ENCODE measurements around the gene SUPT3H.

DNA sequence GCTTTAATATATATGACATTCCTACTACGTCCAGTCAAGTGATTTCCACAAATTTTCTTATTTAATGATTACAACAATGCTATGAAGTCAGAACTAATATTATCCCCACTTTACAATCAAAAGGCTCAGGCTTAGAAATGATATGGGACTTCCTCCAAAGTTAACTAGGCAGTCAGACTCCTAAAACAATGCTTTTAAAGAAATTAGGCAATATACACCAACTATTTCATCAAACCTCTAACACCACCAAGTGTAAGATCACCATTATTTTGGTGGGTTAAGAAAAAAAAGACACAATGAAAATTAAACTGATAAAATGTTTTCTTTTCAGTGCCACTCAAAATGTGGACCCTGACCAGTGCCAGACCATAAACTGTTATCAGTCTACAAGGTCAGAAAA lies 305.7 kb downstream of the SUPT3H start:
- no peak for TF ChIP-seq EZH2 (IDR thresholded peaks at IDR 0.05; ENCODE audit: low read length, unreplicated experiment)
- TF ChIP-seq, protein P1, sequence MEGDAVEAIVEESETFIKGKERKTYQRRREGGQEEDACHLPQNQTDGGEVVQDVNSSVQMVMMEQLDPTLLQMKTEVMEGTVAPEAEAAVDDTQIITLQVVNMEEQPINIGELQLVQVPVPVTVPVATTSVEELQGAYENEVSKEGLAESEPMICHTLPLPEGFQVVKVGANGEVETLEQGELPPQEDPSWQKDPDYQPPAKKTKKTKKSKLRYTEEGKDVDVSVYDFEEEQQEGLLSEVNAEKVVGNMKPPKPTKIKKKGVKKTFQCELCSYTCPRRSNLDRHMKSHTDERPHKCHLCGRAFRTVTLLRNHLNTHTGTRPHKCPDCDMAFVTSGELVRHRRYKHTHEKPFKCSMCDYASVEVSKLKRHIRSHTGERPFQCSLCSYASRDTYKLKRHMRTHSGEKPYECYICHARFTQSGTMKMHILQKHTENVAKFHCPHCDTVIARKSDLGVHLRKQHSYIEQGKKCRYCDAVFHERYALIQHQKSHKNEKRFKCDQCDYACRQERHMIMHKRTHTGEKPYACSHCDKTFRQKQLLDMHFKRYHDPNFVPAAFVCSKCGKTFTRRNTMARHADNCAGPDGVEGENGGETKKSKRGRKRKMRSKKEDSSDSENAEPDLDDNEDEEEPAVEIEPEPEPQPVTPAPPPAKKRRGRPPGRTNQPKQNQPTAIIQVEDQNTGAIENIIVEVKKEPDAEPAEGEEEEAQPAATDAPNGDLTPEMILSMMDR (conservative IDR thresholded peaks at IDR 0.05; ENCODE audit: low read depth, low read length), result no peak

Data from PC-3 (cell line).